H9 (cell line): Measurements from ENCODE around the gene ANXA4. TPM values are rescaled to one million over a fixed set of nuclear protein-coding genes. Genes with fewer than 3 reads are reported as not detected.

Experiments used
- DNase-seq: peaks from one replicate; pipeline ENCODE4 v3.0.0-alpha.2; 2017
- H2AFZ ChIP-seq: one replicate; pipeline ENCODE4 v1.6.1; 2013; ENCODE audit warnings: mild to moderate bottlenecking, low read length, control low read depth, moderate library complexity
- H2AK5ac ChIP-seq: 2 replicates; pipeline ENCODE4 v1.6.1; 2013; ENCODE audit warnings: low read length, control low read depth, mixed read lengths; ENCODE audit not compliant: insufficient read length
- H2BK120ac ChIP-seq: one replicate; pipeline ENCODE4 v1.6.1; 2013; ENCODE audit warnings: low read depth, mild to moderate bottlenecking, low read length, control low read depth, inconsistent platforms; ENCODE audit not compliant: poor library complexity, severe bottlenecking
- H2BK12ac ChIP-seq: 2 replicates; pipeline ENCODE4 v1.6.1; 2013; ENCODE audit warnings: low read length, control low read depth, mixed read lengths, low read depth; ENCODE audit not compliant: insufficient read length
- H2BK15ac ChIP-seq: 2 replicates; pipeline ENCODE4 v1.6.1; 2013; ENCODE audit warnings: low read depth, low read length, control low read depth
- H2BK20ac ChIP-seq: one replicate; pipeline ENCODE4 v1.6.1; 2013; ENCODE audit warnings: low read depth, mild to moderate bottlenecking, low read length, control low read depth, inconsistent platforms; ENCODE audit not compliant: poor library complexity, severe bottlenecking
- H2BK5ac ChIP-seq: 2 replicates; pipeline ENCODE4 v1.6.1; 2013; ENCODE audit warnings: low read length, control low read depth, mixed read lengths; ENCODE audit not compliant: insufficient read length
- H3K14ac ChIP-seq: 2 replicates; pipeline ENCODE4 v1.6.1; 2013; ENCODE audit warnings: low read length, control low read depth; ENCODE audit not compliant: insufficient read depth
- H3K18ac ChIP-seq: 2 replicates; pipeline ENCODE4 v1.6.1; 2013; ENCODE audit warnings: low read depth, mild to moderate bottlenecking, mixed read lengths, low read length, control low read depth; ENCODE audit not compliant: insufficient read length
- H3K23ac ChIP-seq: 2 replicates; pipeline ENCODE4 v1.6.1; 2013; ENCODE audit warnings: low read length, control low read depth, mixed read lengths, low read depth; ENCODE audit not compliant: insufficient read length
- H3K23me2 ChIP-seq: 2 replicates; pipeline ENCODE4 v1.6.1; 2013; ENCODE audit warnings: low read depth, mild to moderate bottlenecking, mixed read lengths, low read length, control low read depth; ENCODE audit not compliant: insufficient read length, poor library complexity, severe bottlenecking
- H3K27ac ChIP-seq: 2 replicates; pipeline ENCODE4 v1.5.1; 2013; ENCODE audit warnings: low read length, control low read depth, mixed read lengths, low read depth; ENCODE audit not compliant: insufficient read length
- H3K27me3 ChIP-seq: 2 replicates; pipeline ENCODE4 v1.6.1; 2013; ENCODE audit warnings: low read length, control low read depth, inconsistent platforms; ENCODE audit not compliant: insufficient read depth
- H3K4ac ChIP-seq: 2 replicates; pipeline ENCODE4 v1.6.1; 2013; ENCODE audit warnings: low read depth, mild to moderate bottlenecking, control low read depth, inconsistent platforms, low read length, moderate library complexity
- H3K4me1 ChIP-seq: 2 replicates; pipeline ENCODE4 v1.6.1; 2013; ENCODE audit warnings: low read length, control low read depth, inconsistent platforms; ENCODE audit not compliant: insufficient read depth
- H3K4me2 ChIP-seq: 2 replicates; pipeline ENCODE4 v1.6.1; 2013; ENCODE audit warnings: low read length, control low read depth, mixed read lengths; ENCODE audit not compliant: insufficient read length, insufficient read depth
- H3K56ac ChIP-seq: 2 replicates; pipeline ENCODE4 v1.6.1; 2013; ENCODE audit warnings: low read depth, mild to moderate bottlenecking, mixed read lengths, low read length, control low read depth; ENCODE audit not compliant: insufficient read length
- H3K79me1 ChIP-seq: 2 replicates; pipeline ENCODE4 v1.6.1; 2013; ENCODE audit warnings: low read depth, mild to moderate bottlenecking, moderate library complexity, low read length, control low read depth, inconsistent platforms; ENCODE audit not compliant: insufficient read depth, poor library complexity, severe bottlenecking
- H3K79me2 ChIP-seq: 2 replicates; pipeline ENCODE4 v1.6.1; 2013; ENCODE audit warnings: low read length, control low read depth, inconsistent platforms; ENCODE audit not compliant: insufficient read depth
- H3K9ac ChIP-seq: 2 replicates; pipeline ENCODE4 v1.6.1; 2013; ENCODE audit warnings: low read length, control low read depth, mixed read lengths; ENCODE audit not compliant: insufficient read length; ENCODE audit errors: extremely low read depth
- H3K9me3 ChIP-seq: one replicate; pipeline ENCODE4 v1.6.1; 2013; ENCODE audit warnings: low read depth, low read length, inconsistent platforms; ENCODE audit not compliant: control insufficient read depth
- H3T11ph ChIP-seq: one replicate; pipeline ENCODE4 v1.6.1; 2013; ENCODE audit warnings: mild to moderate bottlenecking, low read length, control low read depth, inconsistent platforms
- H4K20me1 ChIP-seq: one replicate; pipeline ENCODE4 v1.6.1; 2013; ENCODE audit not compliant: control insufficient read depth, insufficient read length, insufficient read depth
- H4K5ac ChIP-seq: 2 replicates; pipeline ENCODE4 v1.6.1; 2013; ENCODE audit warnings: low read depth, mild to moderate bottlenecking, mixed read lengths, low read length, control low read depth; ENCODE audit not compliant: insufficient read length
- H4K8ac ChIP-seq: replicated peaks from 2 replicates; pipeline ENCODE4 v1.6.1; 2013; ENCODE audit warnings: low read length, control low read depth, mixed read lengths, low read depth; ENCODE audit not compliant: insufficient read length
- H4K91ac ChIP-seq: 2 replicates; pipeline ENCODE4 v1.6.1; 2013; ENCODE audit warnings: low read depth, mild to moderate bottlenecking, moderate library complexity, mixed read lengths, low read length, control low read depth; ENCODE audit not compliant: insufficient read length
- H3K27ac Mint-ChIP-seq, 3 experiments: 2 replicates in 2 of 3; 3 replicates in 1 of 3; pipeline ENCODE4 v1.8.0; 2020 to 2021; ENCODE audit warnings: mixed read lengths in 3 of 3, mild to moderate bottlenecking in 1 of 3, moderate library complexity in 1 of 3
- H3K27me3 Mint-ChIP-seq: 2 replicates; pipeline ENCODE4 v1.8.0; 2021; ENCODE audit warnings: low read depth, mild to moderate bottlenecking, moderate library complexity, mixed read lengths
- H3K36me3 Mint-ChIP-seq, 3 experiments: 2 replicates in 2 of 3; 3 replicates in 1 of 3; pipeline ENCODE4 v1.8.0; 2020 to 2021; ENCODE audit warnings: low read depth in 3 of 3, mixed read lengths in 3 of 3; ENCODE audit not compliant: insufficient read depth in 1 of 3
- H3K4me1 Mint-ChIP-seq, 2 experiments: 2 replicates each; pipeline ENCODE4 v1.8.0; 2020; ENCODE audit warnings: mixed read lengths in 2 of 2
- H3K4me3 Mint-ChIP-seq, 2 experiments: 2 replicates in 1 of 2; 3 replicates in 1 of 2; pipeline ENCODE4 v1.8.0; 2020 to 2021; ENCODE audit warnings: mild to moderate bottlenecking in 2 of 2, mixed read lengths in 2 of 2, moderate library complexity in 1 of 2
- H3K9me3 Mint-ChIP-seq, 2 experiments: 2 replicates in 1 of 2; 3 replicates in 1 of 2; pipeline ENCODE4 v1.8.0; 2020; ENCODE audit warnings: mild to moderate bottlenecking in 2 of 2, mixed read lengths in 2 of 2, moderate library complexity in 1 of 2
- CTCF ChIP-seq: fragments of 200-600 bp; sonication (generic); conservative IDR thresholded peaks from 3 replicates; pipeline ENCODE4 v1.8.0; 2021; ENCODE audit warnings: antibody characterized with exemption, mild to moderate bottlenecking
- WGBS: extraction: QIAGEN DNeasy Blood & Tissue Kit; methylation state at CpG from one replicate; pipeline ENCODE4 v1.1.7; 2013; ENCODE audit warnings: missing lambda C conversion rate, low lambda C conversion rate, mixed read lengths; ENCODE audit not compliant: insufficient read length; ENCODE audit errors: extremely low coverage; 5-methylcytosine and 5-hydroxymethylcytosine counted together
- total RNA-seq: library from RNA; stranded (reverse); gene quantifications from 2 replicates; pipeline ENCODE4 v1.2.1, GENCODE V29; 2021

ANXA4 gene
- total RNA-seq, 1 experiment from 2014 or later, result 14.4 TPM

- Histone ChIP-seq H3K9me3 (no peaks in the 10 kb centered on the region), H2BK12ac (no peak overlapping the region), H3K4me2 (no peak overlapping the region), H3K27me3 (no peaks in the 10 kb centered on the region), H3T11ph (no peak overlapping the region), H2BK120ac (no peak overlapping the region), H3K79me1 (no peaks in the 10 kb centered on the region), H4K91ac (no peak overlapping the region), H2AK5ac (no peak overlapping the region), H2BK20ac (no peak overlapping the region), H2BK15ac (no peak overlapping the region), H4K5ac (no peak overlapping the region), H3K14ac (no peak overlapping the region), H3K79me2 (no peaks in the 10 kb centered on the region), H3K56ac (no peak overlapping the region), H4K8ac (no peak overlapping the region), H3K23me2 (peaks cover 3% of the 10 kb centered on the region), H3K27ac (no peak overlapping the region), H2BK5ac (no peak overlapping the region), H4K20me1 (peaks cover 2% of the 10 kb centered on the region), H3K18ac (no peak overlapping the region), H3K4ac (no peak overlapping the region), H3K4me1 (peaks cover 19% of the 10 kb centered on the region), H3K23ac (no peak overlapping the region), H2AFZ (no peak overlapping the region), H3K9ac (no peak overlapping the region)
- Mint-ChIP-seq H3K9me3 (no peaks in the 10 kb centered on the region; a peak in 2 of 5 replicates), H3K4me3 (no peak overlapping the region), H3K4me1 (peaks cover 32 to 41% of the 10 kb centered on the region in 2 experiments), H3K27me3 (peaks cover 13% of the 10 kb centered on the region), H3K27ac (no peak overlapping the region), H3K36me3 (no peaks in the 10 kb centered on the region; a peak in 2 of 7 replicates)
- DNase-seq, result no peak
- TF ChIP-seq CTCF, result no peak
- no CpG with 5 or more reads among the region's 4 CpGs for WGBS
Observed at GRCh38 chr2:69721022-69721421, 20.9 kb upstream of the ANXA4 start.
